Suprapubic skin (tissue), 4 donors: ENCODE measurements around the gene LRG1.

Experiments used
- EP300 ChIP-seq: sonication (generic); formaldehyde crosslinking; IDR thresholded peaks from one replicate; pipeline ENCODE4 v1.6.1; 2017; ENCODE audit warnings: antibody characterized with exemption
- POLR2A ChIP-seq, 2 donors: fragments of 450-650 bp; IDR thresholded peaks; one replicate each; pipeline ENCODE4 v1.6.1; 2017; ENCODE audit warnings: antibody characterized with exemption in 2 of 2, mild to moderate bottlenecking in 2 of 2, moderate library complexity in 2 of 2
- POLR2AphosphoS5 ChIP-seq, 3 donors: sonication (generic); formaldehyde crosslinking; IDR thresholded peaks; one replicate each; pipeline ENCODE4 v1.6.1; 2017; ENCODE audit warnings: antibody characterized with exemption in 3 of 3
- TF ChIP-seq, protein P1 (sequence below), 2 donors: fragments of 200-600 bp in 1 of 2; fragments of 450-650 bp in 1 of 2; sonication (generic) in 1 of 2; IDR thresholded peaks; one replicate each; pipeline ENCODE4 v1.5.1; 2016 to 2019; ENCODE audit warnings: antibody characterized with exemption in 2 of 2, mild to moderate bottlenecking in 1 of 2, moderate library complexity in 1 of 2

DNA sequence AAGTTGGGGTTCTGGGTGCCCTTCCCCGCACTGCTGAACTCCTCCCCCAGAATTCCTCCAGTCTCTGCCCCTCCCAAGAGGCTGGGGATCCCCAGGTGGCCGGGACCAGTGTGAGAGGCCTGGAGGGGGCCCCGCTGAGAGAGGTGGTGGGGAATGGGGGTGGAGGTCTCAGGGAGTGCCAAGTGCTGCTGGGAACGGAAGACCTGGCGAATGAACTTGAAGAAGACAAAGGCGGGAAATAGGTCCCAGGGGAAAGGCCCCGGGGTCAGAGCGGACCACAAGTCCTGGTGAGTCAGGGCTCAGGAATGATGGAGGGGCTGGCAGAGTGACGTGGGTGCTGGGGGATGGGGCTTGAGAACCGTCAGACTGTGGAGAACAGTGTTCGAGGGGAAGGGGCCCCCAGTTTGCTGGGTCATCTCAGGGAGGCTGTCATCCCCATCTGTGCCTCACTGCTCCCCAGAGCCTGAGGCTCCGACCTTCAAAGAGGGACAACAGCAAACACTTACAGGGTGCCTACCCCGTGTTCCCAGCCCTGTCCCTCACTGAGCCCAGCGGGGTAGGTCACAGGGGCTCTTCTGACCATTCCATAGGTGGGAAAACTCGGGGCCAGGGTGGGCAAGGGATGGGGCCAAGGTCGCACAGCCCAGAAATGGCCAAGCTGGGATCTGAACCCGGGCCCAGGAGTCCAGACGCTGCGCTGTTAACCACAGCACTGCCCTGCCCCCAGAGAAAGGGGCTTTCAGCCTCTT lies 35.6 kb upstream of the LRG1 start:
- TF ChIP-seq, protein P1, sequence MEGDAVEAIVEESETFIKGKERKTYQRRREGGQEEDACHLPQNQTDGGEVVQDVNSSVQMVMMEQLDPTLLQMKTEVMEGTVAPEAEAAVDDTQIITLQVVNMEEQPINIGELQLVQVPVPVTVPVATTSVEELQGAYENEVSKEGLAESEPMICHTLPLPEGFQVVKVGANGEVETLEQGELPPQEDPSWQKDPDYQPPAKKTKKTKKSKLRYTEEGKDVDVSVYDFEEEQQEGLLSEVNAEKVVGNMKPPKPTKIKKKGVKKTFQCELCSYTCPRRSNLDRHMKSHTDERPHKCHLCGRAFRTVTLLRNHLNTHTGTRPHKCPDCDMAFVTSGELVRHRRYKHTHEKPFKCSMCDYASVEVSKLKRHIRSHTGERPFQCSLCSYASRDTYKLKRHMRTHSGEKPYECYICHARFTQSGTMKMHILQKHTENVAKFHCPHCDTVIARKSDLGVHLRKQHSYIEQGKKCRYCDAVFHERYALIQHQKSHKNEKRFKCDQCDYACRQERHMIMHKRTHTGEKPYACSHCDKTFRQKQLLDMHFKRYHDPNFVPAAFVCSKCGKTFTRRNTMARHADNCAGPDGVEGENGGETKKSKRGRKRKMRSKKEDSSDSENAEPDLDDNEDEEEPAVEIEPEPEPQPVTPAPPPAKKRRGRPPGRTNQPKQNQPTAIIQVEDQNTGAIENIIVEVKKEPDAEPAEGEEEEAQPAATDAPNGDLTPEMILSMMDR (IDR thresholded peaks at IDR 0.05) = no peak
- TF ChIP-seq POLR2A (IDR thresholded peaks at IDR 0.05) (no peak), POLR2AphosphoS5 (IDR thresholded peaks at IDR 0.05) (peak in 1 of 3 donors; percentile 40), EP300 (no peak)
